H4 (cell line): ENCODE results near the gene SMIM13. TPM values are rescaled to one million over a fixed set of nuclear protein-coding genes. Genes with fewer than 3 reads are reported as not detected.

Experiments used
- total RNA-seq: library from RNA; depleted of rRNA; stranded (reverse); fragments of >200 nt; shearing (Covaris generic); gene quantifications from 2 replicates; pipeline ENCODE4 v1.2.3, GENCODE V29; 2014; rRNA removed

The SMIM13 gene
- total RNA-seq, 1 experiment from 2014 or later = 9.7 TPM

Other genes starting within 250 kb of the SMIM13 start
- not detected in 2 replicates for gene GCM2, start 211.8 kb upstream of the SMIM13 start, total RNA-seq
- gene SYCP2L, start 206.8 kb upstream of the SMIM13 start, total RNA-seq = 0.39 and 1.5 TPM in 2 replicates
- 0.58 and 0.85 TPM in 2 replicates for gene ELOVL2, start 49.5 kb upstream of the SMIM13 start, total RNA-seq
- gene ERVFRD-1, start 17.9 kb downstream of the SMIM13 start, total RNA-seq = not detected in 2 replicates
- 1.2 and 4.0 TPM in 2 replicates for gene NEDD9, start 138.8 kb downstream of the SMIM13 start, total RNA-seq